ENCODE measurements around the gene FHIT. TPM values are rescaled to one million over a fixed set of nuclear protein-coding genes. Genes with fewer than 3 reads are reported as not detected.

The FHIT gene
- total and polyA plus RNA-seq, 2 experiments from 2014 or later = 9.7 to 16.2 TPM

- no peaks in the 10 kb centered on the region for H3K27me3 ChIP-seq
- H4K20me1 ChIP-seq (ENCODE audit: insufficient read depth, poor library complexity, severe bottlenecking) = no peaks in the 10 kb centered on the region
- H3K4me1 ChIP-seq (ENCODE audit: insufficient read depth) = no peaks in the 10 kb centered on the region
- H3K9me3 ChIP-seq (ENCODE audit: low read depth) = no peaks in the 10 kb centered on the region
- H3K36me3 ChIP-seq (replicated peaks; ENCODE audit: insufficient read depth, low read depth) = no peaks in the 10 kb centered on the region
- no peaks in the 10 kb centered on the region for H3K9me2 ChIP-seq (replicated peaks; ENCODE audit: insufficient read depth)
- H3K27ac ChIP-seq = no peak overlapping the region
- H3K4me3 ChIP-seq = no peak overlapping the region
- no peaks in the 10 kb centered on the region for H3K79me2 ChIP-seq
- H3K4me2 ChIP-seq = no peak overlapping the region
- WGBS (ENCODE audit: low lambda C conversion rate, missing lambda C conversion rate) = 85% methylated on average over 2 of the region's 2 CpGs
- H2AFZ ChIP-seq = no peak overlapping the region
- TF ChIP-seq EZH2 (IDR thresholded peaks at IDR 0.05; ENCODE audit: borderline replicate concordance) (no peak), EZH2phosphoT487 (IDR thresholded peaks at IDR 0.05; ENCODE audit: low read depth, severe bottlenecking, unreplicated experiment) (no peak), CTCF (IDR thresholded peaks at IDR 0.05; ENCODE audit: poor library complexity) (no peak)
- no peak for DNase-seq (ENCODE audit: low spot score)
Observed at GRCh38 chr3:61110576-61110975, 140.7 kb downstream of the FHIT start.

- H3K9me2 ChIP-seq (replicated peaks; ENCODE audit: insufficient read depth) = no peaks in the 10 kb centered on the region
- no peaks in the 10 kb centered on the region for H3K27me3 ChIP-seq
- no peak for DNase-seq (ENCODE audit: low spot score)
- H3K4me1 ChIP-seq (ENCODE audit: insufficient read depth) = no peaks in the 10 kb centered on the region
- no peak overlapping the region for H3K4me3 ChIP-seq
- H4K20me1 ChIP-seq (ENCODE audit: insufficient read depth, poor library complexity, severe bottlenecking) = no peaks in the 10 kb centered on the region
- H3K36me3 ChIP-seq (replicated peaks; ENCODE audit: insufficient read depth, low read depth) = no peaks in the 10 kb centered on the region
- TF ChIP-seq CTCF (IDR thresholded peaks at IDR 0.05; ENCODE audit: poor library complexity) = no peak
- TF ChIP-seq EZH2phosphoT487 (IDR thresholded peaks at IDR 0.05; ENCODE audit: low read depth, severe bottlenecking, unreplicated experiment) = no peak
- no peak for TF ChIP-seq EZH2 (IDR thresholded peaks at IDR 0.05; ENCODE audit: borderline replicate concordance)
- H2AFZ ChIP-seq = no peak overlapping the region
- no peaks in the 10 kb centered on the region for H3K79me2 ChIP-seq
- WGBS (ENCODE audit: low lambda C conversion rate, missing lambda C conversion rate) = 0% methylated on average over 1 of the region's 1 CpG
- H3K4me2 ChIP-seq = no peak overlapping the region
- H3K27ac ChIP-seq = no peak overlapping the region
- no peaks in the 10 kb centered on the region for H3K9me3 ChIP-seq (ENCODE audit: low read depth)
Observed at GRCh38 chr3:61108247-61109019, 142.8 kb downstream of the FHIT start.

GRCh38 chr3:61094608-61095007 is 156.6 kb downstream of the FHIT start:
- no peak overlapping the region for H3K4me3 ChIP-seq
- no peaks in the 10 kb centered on the region for H3K36me3 ChIP-seq (replicated peaks; ENCODE audit: insufficient read depth, low read depth)
- no peak overlapping the region for H2AFZ ChIP-seq
- no peaks in the 10 kb centered on the region for H4K20me1 ChIP-seq (ENCODE audit: insufficient read depth, poor library complexity, severe bottlenecking)
- H3K9me3 ChIP-seq (ENCODE audit: low read depth) = no peaks in the 10 kb centered on the region
- no peak for TF ChIP-seq EZH2phosphoT487 (IDR thresholded peaks at IDR 0.05; ENCODE audit: low read depth, severe bottlenecking, unreplicated experiment)
- no peak for TF ChIP-seq EZH2 (IDR thresholded peaks at IDR 0.05; ENCODE audit: borderline replicate concordance)
- TF ChIP-seq CTCF (IDR thresholded peaks at IDR 0.05; ENCODE audit: poor library complexity) = no peak
- no peaks in the 10 kb centered on the region for H3K79me2 ChIP-seq
- no peaks in the 10 kb centered on the region for H3K27me3 ChIP-seq
- no peaks in the 10 kb centered on the region for H3K9me2 ChIP-seq (replicated peaks; ENCODE audit: insufficient read depth)
- WGBS (ENCODE audit: low lambda C conversion rate, missing lambda C conversion rate) = 92% methylated on average over 3 of the region's 3 CpGs
- no peak overlapping the region for H3K27ac ChIP-seq
- no peak for DNase-seq (ENCODE audit: low spot score)
- H3K4me2 ChIP-seq = no peak overlapping the region
- H3K4me1 ChIP-seq (ENCODE audit: insufficient read depth) = no peaks in the 10 kb centered on the region

Measured in hepatocyte (in vitro differentiated cells).